NT2/D1 (cell line): ENCODE data around the gene UGT1A5.

ENCODE experiments used
- YY1 ChIP-seq: IDR thresholded peaks from 2 replicates; pipeline ENCODE4 v1.6.1; 2011; ENCODE audit not compliant: insufficient read length, insufficient read depth
- ZNF274 ChIP-seq: IDR thresholded peaks from 2 replicates; pipeline ENCODE4 v1.6.1; 2011; ENCODE audit warnings: mild to moderate bottlenecking, low read depth, low read length

- no peak for TF ChIP-seq YY1
- TF ChIP-seq ZNF274, result no peak
Observed at GRCh38 chr2:233764264-233764663, 51.6 kb downstream of the UGT1A5 start.
